CD4-positive, alpha-beta T cell treated with Interleukin-2 at 100 ng/mL for 4 hours (primary cell): ENCODE measurements around the gene DNPH1.

Experiments used
- DNase-seq: peaks from one replicate; pipeline ENCODE4 v3.0.0-alpha.2; 2020; ENCODE audit warnings: low spot score

DNPH1 gene

DNA sequence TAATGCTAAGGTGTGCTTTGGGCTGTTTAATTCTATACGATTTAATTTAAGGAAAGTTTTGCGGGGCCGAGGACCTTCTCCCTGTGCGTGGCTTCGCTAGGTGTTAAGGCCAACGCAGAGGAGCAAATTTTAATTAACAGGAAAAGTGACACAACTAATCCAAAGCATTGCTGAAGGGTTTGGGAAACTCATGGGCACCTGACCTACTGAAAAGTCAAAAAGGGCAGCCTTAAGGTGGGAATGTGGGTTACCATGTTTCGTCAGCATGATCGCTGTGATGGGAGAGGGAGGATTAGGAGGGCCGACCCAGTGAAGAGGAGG, 47.7 kb downstream of the DNPH1 start:
- DNase-seq = no peak

DNA sequence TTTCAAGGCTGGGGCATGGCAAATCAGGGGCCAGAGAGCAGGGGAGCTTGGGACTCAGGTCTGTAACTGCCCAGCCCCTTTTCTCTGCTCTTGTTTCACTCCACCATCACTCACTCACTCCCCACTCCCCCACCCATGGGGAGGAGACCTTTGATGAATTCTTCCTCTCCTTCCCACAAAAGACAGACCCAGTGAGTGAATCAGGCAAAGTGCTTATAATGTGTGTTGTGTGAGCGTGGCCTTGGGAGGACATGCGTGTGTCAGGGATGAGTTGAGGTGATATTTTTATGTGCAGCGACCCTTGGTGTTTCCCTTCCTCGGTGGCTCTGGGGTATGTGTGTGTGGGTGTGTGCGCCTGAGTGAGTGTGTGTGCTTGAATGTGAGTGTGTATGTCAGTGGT, 48.3 kb downstream of the DNPH1 start:
- DNase-seq = no peak

DNA sequence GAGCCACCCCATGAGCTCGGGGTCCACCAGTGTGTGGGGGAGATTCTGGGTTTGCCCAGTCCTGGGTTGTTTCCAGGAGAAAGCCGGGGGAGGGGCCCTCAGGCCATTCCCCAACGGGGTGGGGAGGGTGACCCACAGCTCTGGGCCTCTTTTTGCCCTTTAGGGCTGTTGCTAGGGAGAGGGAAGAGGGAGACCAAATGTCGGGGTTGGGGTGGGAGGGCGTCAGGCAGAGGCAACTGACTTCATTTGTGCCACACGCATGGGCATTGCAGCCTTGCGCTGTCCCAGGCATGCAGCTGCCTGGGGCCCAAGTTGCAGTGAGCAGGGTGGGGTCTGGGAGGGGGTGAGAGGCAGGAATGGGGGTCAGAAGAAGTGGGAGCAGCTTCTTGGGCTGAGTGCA, 49.2 kb downstream of the DNPH1 start:
- DNase-seq = no peak

DNA sequence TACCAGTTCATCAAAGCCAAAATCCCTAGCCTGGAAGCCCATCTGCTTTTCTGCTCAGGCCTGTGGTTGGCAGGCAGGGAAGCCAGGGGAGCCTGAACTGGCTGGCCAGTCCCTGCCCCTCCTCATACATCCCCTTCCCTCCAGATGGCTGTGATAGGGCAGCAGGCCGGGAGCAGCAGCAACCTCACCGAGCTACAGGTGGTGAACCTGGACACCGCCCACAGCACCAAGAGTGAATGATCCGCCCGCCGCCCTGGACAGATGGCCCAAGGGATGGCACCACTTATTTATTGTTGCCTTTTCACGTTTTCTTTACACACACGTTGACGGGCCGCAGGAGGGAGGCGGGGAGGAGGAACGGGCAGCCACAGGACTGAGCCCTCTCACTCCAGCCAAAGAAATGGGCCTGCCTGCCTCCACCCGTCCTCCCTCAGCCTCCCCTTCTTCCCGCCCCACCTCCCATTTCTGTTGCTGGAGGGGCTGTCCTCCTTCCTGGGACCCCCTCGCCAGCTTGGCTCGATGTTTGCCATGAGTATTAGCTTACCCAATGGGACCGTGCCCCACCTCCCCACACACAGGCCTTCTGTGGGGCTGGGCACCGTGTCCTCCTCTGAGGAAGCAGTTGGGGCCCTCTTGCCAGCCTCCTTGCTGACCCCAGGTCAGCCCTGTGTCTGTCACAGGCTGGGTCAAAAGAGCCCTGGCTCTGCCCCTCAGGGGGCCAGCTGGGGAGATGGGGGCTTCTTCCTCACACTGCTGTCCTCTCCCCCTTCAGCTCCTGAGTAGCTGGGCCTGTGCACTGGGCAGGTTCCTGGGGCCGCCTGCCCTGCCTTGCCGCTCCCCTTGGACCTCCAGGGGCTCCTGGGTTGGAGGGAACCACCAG, 50.1 kb downstream of the DNPH1 start:
- no peak for DNase-seq

DNA sequence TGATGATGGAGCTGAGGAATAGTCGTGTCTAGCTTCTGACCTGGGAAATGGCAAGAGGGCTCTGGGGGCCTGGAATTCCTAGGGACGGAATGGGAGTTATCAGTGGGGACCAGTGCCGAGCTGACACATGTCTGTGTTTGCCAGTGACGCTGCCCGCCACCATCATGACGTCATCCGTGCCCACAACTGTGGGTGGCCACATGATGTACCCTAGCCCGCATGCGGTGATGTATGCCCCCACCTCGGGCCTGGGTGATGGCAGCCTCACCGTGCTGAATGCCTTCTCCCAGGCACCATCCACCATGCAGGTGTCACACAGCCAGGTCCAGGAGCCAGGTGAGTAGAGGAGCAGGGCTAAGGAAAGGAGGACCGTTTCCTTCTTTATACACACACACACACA, 51.1 kb downstream of the DNPH1 start:
- DNase-seq = no peak

DNA sequence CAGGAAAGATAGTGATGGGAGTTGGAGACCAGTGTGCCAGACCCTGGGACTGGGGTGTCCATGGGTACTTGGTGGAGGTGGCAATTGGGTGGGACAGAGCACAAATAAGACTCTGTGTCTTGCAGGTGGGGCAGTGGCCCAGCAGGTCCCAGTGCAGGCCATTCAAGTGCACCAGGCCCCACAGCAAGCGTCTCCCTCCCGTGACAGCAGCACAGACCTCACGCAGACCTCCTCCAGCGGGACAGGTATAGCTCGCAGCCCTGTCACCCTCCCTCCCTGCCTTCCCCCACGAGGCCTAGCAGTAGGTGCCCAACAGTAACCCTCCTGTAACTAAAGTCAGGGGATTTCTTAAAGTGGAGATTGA, 52.9 kb downstream of the DNPH1 start:
- no peak for DNase-seq

DNA sequence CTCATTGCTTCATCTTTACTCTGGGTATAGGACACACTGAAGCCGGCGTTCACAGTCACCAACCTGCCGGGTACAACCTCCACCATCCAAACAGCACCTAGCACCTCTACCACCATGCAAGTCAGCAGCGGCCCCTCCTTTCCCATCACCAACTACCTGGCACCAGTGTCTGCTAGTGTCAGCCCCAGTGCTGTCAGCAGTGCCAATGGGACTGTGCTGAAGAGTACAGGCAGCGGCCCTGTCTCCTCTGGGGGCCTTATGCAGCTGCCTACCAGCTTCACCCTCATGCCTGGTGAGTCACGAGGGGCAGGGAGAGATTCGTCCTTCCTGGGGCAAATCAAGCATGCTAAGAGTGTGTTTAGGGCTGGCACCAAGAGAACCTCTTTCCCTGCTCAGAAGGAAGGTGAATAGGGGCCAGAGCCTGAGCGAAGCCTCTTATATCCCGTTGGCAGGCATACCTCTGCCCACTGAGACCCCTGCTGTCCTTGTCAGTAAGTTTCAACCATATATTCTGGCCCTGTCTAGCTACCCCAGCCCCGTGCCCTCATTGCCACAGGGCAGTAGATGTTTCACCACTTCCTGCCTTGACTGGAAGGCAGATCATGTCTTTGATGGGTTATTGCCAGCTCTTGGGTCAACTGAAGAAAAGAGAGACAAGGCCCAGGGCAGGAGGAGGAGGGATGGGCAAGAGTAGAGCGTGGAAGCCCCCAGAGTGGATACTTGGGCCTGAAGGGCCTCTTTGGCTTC, 53.4 kb downstream of the DNPH1 start:
- DNase-seq = no peak
